Measurements from ENCODE around the gene LRRC27.
"Not testable (repeated sequence)": the region's sequence is repeated elsewhere in the genome, so short reads cannot be mapped to it uniquely, and the experiment has no call there.

Gene LRRC27

GRCh38 chr10:132316133-132316532, 15.9 kb upstream of the LRRC27 start:
- DNase-seq = peak in 1 of 2 donors; percentile 15

DNA sequence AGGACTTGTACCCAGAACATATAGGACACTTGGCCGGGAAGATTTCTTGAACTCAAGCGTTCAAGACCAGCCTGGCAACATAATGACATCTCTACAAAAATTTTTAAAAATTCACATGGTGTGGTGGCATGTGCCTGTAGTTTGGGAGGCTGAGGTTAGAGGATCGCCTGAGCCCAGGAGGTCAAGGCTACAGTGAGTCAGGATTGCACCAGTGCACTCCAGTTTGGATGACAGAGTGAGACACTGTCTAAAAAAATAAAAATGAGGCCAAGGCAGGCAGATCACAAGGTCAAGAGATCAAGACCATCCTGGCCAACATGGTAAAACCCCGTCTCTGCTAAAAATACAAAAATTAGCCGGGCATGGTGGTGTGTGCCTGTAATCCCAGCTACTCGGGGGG, 14.5 kb upstream of the LRRC27 start:
- not testable (repeated sequence) for DNase-seq

DNA sequence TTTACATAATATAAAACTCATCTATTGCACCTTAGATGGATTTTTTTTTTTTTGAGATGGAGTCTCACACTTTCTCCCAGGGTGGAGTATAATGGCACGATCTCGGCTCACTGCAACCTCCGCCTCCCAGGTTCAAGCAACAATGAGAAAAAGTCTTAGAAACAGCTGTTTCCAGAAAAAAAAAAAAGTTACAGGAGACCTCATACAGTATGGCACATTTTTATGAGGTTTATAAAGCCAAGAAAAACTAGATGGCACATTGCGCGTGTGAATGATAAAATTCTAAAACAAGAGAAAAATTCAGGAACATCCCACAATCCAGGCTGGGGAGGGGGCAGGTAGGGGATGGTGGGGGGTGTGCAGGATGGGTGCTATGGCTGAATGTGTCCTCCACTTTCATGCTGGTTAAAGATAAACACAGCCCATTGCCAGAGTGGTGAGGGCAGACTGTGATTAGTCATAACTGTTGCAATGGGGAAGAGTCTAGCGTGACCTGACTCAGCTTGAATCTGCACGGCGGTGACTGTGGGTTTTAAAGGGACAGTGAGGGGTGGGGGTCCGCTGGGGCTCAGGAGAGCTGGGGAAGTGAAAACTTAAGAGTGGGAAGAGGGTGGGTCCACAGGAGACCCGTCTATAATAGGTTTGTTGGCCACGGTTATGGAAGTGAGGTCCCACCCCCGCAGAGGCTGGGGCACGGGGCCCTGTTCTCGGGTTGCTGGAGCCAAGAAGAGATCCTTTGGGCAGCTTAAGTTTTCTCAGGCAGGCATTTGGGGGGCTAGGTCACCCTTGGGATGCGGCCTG, 11.9 kb upstream of the LRRC27 start:
- DNase-seq = peak; percentile 65 to 72

DNA sequence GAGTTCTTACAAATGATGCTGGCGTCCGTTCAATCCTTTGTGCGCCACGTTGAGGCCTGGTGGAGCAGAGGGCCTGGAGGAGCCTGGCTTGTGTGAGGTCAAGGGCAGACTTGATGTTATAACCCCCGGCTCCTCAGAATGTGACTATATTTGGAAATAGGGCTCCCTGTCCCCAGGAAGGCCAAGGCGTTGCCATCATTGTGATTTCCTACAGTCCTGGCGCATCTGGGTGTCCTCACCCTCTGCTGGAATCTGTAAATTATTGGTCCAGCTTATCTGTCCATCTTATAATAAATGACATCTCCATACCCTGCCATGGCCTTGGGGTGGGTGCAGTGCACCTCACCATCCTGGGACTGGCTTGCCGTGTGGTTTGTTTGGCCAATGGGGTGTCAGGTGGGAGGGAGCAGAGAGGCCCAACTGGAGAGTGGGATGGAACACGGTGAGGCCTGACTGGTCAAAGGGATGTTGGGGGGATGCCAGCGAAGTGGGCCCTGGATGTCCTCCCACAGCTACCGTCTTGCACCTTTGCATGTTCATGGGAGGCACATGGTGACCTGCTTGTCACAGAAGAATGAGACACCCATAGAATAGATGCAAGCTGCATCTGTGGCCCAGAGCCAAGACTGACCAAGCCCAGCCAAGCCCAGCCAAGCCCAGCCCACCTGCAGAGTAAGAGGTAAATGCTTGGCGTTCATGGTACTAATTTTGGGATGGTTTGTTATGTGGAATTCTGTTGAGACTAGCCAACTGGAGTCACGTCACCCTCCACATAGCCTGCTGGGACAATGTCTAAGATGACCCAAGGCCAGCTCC, 11.1 kb upstream of the LRRC27 start:
- no peak for DNase-seq

DNA sequence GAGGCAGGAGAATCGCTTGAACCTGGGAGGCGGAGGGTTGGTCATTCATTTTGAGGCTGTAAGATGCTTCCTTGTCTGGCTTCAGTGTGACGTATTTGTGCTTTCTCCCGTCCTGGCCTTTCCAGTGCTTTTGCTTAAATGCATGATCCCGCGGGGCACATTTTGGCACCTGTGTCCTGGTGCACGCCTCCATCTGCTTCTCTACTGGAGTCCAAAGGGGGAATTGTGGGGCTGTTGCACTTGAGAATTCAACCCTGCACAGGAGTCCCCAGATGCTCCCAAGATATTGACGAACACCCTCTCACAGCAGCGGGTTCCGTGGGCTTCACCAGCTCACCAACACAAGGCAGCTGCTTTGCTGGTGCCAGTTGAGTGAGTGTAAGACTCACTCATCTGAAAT, 10.3 kb upstream of the LRRC27 start:
- no peak for DNase-seq

DNA sequence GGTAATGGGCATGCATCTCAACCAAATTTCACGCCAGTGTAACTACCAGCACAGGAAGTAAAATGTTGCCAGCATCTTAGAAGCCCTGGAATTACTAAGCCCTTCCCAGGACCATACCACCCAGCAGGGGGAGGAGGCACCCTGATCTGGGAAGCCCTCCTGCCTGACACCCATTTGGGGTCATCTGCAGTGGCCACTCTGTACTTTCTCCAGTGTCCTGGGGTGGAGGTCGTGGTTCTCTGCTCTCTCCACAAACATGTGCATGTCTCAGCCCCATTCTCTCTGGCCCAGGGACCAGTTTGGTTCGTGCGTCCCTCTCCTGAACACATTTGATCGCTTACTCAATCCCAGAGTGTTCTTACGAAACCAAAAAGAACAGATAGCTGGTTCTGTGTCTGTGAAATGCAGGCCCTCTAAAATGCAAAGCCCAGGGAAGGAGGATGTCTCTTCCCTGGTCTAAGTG, 9.4 kb upstream of the LRRC27 start:
- DNase-seq = peak; percentile 31 to 53

DNA sequence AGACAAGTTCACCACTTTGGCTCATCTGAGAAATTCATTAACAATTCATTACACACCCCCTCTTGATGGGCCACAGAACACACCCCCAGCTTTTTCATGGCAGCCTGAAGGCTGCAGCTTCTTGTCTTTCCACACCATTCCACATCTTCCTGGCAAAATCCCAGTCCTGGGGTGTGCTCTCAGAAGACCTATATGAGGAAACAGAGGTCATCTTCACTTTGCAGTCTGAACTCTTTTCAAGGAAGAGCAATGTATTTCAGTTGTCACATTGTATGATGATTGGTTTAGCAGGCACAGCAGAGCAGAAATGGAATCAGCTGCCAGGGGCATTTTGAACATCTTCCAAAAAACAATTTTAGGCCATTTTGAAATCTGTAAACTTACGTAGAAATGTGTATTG, 7.8 kb upstream of the LRRC27 start:
- DNase-seq = no peak

DNA sequence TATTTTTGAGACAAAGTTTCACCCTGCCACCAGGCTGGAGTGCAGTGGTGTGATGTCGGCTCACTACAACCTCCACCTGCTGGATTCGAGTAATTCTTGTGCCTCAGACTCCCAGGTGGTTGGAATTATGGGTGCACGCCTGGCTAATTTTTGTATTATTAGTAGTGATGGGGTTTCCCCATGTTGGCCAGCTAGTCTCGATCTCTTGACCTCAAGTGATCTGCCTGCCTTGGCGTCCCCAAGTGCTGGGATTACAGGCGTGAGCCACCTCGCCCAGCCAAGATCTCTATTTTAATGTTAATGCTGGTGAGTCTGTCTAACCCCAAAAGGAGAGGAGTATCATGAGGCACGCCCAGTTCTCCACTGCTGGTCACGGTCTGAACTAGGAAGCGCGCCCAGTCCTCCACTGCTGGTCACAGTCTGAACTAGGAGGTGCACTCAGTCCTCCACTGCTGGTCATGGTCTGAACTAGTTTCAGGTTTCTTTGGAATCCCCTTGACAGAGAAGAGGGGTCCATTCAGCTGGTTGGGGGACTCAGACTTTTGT, 5.6 kb upstream of the LRRC27 start:
- no peak for DNase-seq

DNA sequence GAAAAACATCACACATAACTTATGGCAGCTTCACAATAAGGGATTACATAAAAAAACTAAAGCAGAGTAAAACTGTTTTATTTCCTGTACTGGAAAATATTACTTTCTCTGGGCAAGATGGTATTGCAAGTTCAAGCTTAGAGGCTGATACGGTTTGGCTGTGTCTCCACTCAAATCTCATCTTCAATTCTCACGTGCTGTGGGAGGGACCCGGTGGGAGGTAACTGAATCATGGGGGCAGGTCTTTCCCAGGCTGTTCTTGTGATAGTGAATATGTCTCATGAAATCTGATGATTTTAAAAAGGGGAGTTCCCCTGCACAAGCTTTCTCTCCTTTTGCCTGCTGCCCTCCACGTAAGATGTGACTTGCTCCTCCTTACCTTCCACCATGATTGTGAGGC, 5.1 kb upstream of the LRRC27 start:
- DNase-seq = peak in 1 of 2 donors; percentile 42

DNA sequence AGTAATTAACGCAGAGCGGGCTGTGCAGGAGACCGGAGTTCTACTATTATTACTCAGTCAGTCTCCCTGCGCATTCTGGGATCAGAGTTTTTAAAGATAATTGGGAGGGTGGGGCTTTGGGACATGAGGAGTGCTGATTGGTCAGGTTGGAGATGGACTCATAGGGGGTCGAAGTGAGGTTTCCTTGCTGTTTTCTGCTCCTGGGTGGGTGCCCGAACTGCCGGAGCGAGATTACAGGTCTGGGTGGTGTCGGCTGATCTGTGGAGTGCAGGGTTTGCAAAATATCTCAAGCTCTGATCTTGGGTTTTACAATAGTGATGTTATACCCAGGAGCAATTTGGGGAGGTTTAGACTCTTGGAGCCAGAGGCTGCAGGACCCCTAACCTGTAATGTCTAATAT, 3.9 kb upstream of the LRRC27 start:
- no peak for DNase-seq

GRCh38 chr10:132328738-132329137, 3.3 kb upstream of the LRRC27 start:
- no peak for DNase-seq

DNA sequence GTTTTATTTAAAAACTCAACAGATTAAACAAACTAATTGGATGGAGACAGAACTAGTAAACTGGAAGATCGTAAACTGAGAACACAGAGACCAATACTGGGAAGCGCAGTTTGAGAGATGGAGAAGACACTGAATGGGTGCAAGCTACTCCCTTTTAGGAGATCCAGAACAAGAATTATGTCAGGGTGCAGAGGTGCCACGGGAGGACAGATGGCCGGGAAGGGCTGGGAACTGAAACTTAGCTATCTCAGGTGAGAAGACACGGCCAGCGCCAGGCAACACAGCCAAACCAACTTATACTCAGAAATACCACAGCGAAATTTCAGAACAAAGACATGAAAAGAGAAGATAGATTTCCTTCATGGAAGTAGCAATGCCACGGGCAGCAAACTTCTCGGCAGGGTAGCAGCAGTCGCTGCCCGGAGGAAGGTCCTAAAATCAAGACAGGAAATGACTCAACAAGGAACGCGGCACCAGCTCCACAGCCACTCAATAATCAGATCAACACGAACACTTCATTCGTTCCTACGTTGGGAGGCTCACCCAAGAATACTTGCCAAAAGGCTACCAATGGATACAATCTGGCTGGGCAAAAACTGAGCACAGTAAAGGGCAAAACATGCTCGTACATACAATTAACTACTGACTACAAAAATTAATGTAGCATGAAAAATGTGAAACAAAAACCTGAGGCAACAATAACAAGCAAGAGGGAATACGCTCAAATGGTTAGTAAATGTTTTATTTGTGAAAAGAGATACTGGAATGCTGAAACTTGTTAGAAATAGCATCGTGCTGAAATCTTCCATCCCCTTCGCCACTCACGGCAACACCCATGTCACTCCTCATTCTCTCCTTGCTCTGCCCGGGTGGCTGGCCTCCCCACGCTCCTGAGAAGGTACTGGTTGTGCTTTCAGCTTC, 2.2 kb upstream of the LRRC27 start:
- peak; percentile 33 to 58 for DNase-seq

DNA sequence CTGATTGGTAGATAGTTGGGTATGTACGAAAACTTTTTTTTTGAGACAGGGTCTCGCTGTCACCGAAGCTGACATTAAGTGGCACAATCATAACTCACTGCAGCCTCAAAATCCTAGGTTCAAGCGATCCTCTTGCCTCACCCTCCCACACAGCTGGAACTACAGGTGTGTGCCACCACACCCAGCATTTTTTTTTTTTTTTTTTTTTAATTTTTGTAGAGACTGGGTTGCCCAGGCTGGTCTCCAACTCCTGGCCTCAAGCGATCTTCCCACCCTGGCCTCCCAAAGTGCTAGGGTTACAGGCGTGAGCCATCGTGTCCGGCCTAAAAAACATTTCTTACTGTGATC, 1.5 kb upstream of the LRRC27 start:
- DNase-seq = no peak

DNA sequence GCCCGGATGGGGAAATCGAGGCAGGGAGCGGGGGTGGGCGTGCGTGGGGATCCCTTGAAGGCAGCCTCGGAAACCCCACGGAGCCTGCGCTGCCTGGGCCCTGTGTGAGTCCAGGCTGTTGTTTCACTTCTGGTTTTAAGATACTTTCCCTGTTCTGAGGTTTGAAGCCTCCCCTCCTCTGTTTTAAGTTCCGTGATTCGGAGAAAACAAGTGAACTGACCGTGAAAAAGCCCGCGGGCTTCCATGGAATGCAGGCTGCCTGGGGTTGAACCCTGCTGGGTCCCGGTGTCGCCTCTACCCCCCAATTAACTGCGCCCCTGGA, 401 bp downstream of the LRRC27 start:
- peak; percentile 50 to 64 for DNase-seq

DNA sequence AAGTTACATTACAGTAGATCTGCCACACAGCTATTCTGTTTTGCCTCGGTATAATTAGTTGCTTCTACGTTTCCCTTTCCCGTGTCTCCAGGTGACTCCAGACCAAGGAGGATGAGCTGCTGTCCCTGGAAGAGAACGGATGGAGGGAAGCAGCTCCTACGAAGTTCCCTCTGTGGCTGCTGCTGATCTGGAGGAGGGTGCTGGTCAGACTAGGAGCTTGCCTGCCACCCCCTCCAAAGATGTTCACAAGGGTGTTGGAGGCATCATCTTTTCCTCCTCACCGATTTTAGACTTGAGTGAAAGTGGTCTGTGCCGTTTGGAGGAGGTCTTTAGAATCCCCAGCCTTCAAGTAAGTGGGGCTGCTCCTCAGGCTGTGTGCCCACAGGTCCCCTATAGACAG, 1.4 kb downstream of the LRRC27 start:
- no peak for DNase-seq

GRCh38 chr10:132334631-132335188, 2.7 kb downstream of the LRRC27 start:
- no peak for DNase-seq

DNA sequence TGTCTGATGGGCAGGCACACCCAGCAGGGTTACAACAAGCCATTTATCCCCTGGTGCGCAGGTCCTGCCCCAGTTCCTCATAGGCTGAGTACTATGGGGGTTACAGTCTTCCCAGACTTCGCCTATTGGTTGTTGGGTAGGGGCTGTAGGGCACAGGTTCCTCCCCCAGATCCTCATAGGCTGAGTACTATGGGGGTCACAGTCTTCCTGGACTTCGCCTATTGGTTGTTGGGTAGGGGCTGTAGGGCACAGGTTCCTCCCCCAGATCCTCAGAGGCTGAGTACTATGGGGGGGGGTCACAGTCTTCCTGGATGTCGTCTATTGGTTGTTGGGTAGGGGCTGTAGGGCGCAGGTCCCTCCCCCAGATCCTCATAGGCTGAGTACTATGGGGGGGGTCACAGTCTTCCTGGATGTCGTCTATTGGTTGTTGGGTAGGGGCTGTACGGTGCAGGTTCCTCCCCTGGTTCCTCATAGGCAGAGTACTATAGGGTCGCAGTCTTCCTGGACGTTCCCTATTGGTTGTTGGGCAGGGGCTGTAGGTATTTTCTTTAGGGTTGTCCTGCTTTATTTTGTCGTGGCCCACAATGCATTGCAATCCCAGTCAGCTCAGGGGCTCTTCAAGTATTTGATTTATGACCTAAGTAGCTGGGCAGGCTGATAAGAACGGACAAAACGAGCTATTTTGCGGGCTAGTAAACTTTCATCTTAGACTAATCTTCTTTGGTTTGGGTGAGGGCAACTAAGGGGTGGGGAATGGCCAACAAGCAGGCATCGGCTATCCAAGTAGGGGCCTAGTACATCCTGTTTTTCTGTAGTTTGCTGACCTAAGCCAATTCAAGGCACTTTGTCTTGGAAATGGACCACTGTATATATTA, 3.4 kb downstream of the LRRC27 start:
- DNase-seq = peak; percentile 66 to 81

DNA sequence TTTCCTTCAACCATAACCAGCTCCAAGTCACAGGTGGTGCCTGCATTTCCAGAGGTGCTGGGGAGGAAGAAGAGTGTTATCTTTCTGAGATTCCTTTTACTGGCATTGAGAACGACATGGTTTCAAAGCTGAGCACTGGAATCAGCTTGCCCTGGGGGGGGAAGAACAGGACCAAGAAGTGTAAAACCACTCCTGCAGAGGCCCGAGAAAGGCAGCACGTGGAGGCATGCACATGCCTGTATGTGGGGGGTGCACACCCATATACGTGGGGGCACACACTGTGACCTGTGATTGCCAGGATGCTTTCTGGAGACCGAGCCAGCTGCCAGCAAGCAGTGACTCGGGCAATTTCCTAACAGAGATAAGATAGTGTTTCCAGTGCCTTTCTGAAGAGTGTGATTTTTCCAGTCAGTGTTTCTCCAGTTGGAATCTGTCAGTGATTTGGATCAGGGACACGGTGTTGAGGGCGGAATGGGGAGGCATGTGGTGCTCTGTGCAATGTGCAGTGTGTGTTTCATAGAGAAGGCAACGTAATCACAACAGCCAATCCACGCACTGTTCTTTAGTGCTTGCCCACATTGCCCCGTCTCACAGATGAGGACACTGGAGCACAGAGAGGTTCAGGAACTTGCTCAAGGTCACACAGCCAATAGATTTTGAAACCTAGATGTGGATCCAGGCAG, 4.2 kb downstream of the LRRC27 start:
- no peak for DNase-seq

DNA sequence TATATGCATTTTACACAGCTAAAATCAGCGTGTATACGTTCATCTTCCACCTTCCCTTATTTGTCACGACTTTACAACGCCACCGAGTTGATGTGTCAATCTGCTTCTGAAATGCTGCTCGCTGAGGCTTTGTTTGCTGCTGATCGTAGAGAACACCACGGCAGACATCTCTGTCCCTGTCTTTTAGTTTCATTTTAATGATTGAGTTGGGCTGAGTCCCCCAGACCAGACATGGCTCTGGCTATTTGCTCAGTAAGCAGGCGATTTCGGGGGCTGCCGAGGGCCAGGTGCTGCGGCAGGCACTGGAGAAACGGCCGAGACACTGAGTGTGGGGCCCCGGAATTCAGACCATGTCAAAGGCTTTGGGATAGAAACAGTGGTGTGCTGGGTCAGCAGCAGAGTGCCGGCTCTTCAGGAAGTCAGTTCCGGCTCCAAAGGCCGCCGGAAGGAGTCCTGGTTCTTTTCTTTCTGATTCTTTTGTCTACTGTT, 5.0 kb downstream of the LRRC27 start:
- peak; percentile 17 to 45 for DNase-seq

- not testable (repeated sequence) for DNase-seq
These were observed 5.9 kb downstream of the LRRC27 start for GRCh38 chr10:132337854-132338253.

DNA sequence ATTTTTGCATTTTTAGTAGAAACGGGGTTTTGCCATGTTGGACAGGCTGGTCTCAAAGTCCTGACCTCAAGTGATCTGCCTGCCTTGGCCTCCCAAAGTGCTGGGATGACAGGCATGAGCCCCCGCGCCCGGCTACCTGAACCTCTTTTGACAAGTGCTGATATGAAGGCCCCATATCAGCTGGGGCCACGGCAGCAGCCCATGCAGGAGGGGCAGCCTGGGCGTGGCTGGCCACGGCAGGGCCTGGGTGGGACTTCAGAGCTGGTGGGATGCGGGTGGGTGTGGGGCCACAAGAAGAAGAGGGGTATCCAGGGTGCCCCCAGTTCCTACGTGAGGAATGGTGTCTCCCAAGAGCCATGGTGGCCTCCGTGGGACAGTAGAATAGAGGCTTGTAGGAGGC, 6.9 kb downstream of the LRRC27 start:
- DNase-seq = no peak
